ENCODE data around the gene FAH. TPM values are rescaled to one million over a fixed set of nuclear protein-coding genes. Genes with fewer than 3 reads are reported as not detected.
A peak's percentile ranks its signal among the peaks of the same experiment; 100 is the strongest.

Gene FAH
- total RNA-seq, 1 donor from 2014 or later, result 25.6 TPM

DNA sequence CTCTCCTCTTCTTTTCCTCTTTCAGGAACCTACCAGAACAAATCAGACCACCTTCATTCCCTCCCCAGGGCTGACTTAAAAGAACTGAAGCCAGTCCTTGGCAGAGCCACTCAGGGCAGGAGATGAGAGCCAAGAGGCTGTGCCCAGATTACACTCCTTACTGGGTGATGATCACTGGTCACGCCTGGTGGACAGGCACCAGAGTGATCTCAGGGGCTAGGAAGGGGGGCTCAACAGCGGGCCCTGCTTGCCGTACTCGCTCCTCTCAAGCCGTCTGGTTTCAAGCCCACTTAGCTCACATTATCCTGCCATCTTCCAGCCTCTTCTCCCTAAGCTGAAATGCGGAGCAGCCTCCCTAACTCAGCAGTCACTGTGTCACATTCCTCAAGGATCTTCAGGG is 1.7 kb upstream of the FAH start:
- H3K27ac ChIP-seq, result no peak overlapping the region
- intact Hi-C loops (cut with DNase I), result no loop called here
- H3K9me3 ChIP-seq, result no peaks in the 10 kb centered on the region
- H3K4me3 ChIP-seq, result no peak overlapping the region
- no peak for ATAC-seq
- no peaks in the 10 kb centered on the region for H3K36me3 ChIP-seq
- TF ChIP-seq, protein P1, sequence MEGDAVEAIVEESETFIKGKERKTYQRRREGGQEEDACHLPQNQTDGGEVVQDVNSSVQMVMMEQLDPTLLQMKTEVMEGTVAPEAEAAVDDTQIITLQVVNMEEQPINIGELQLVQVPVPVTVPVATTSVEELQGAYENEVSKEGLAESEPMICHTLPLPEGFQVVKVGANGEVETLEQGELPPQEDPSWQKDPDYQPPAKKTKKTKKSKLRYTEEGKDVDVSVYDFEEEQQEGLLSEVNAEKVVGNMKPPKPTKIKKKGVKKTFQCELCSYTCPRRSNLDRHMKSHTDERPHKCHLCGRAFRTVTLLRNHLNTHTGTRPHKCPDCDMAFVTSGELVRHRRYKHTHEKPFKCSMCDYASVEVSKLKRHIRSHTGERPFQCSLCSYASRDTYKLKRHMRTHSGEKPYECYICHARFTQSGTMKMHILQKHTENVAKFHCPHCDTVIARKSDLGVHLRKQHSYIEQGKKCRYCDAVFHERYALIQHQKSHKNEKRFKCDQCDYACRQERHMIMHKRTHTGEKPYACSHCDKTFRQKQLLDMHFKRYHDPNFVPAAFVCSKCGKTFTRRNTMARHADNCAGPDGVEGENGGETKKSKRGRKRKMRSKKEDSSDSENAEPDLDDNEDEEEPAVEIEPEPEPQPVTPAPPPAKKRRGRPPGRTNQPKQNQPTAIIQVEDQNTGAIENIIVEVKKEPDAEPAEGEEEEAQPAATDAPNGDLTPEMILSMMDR (IDR thresholded peaks at IDR 0.05), result no peak
- no peaks in the 10 kb centered on the region for H3K27me3 ChIP-seq (ENCODE audit: low read depth)
- H3K4me1 ChIP-seq, result peaks cover 32% of the 10 kb centered on the region
- no peak for DNase-seq

DNA sequence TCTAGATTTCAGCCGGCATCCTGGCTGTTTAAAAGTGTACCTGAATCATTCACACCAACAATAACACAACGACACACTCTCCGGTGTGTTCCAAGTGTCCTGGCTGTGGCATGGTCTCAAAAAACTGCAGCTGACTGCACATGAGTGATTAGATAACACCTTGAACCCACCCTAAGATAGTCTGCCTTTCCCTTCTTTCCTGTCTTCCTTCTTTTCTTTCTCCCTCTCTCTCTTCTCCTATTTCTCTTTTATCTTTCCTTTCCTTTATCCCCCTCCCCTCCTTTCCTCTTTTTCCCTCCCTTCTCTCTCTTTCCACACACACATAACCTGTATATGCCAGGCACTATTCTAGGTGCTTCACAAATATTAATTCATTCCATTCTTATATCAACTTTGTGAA is 1.2 kb upstream of the FAH start:
- H3K9me3 ChIP-seq, result no peaks in the 10 kb centered on the region
- TF ChIP-seq, protein P1 (IDR thresholded peaks at IDR 0.05), result no peak
- no peaks in the 10 kb centered on the region for H3K27me3 ChIP-seq (ENCODE audit: low read depth)
- no peak overlapping the region for H3K4me3 ChIP-seq
- no peaks in the 10 kb centered on the region for H3K36me3 ChIP-seq
- peaks cover 36% of the 10 kb centered on the region for H3K4me1 ChIP-seq
- intact Hi-C loops (cut with DNase I), result no loop called here
- no peak for DNase-seq
- no peak for ATAC-seq
- no peak overlapping the region for H3K27ac ChIP-seq

DNA sequence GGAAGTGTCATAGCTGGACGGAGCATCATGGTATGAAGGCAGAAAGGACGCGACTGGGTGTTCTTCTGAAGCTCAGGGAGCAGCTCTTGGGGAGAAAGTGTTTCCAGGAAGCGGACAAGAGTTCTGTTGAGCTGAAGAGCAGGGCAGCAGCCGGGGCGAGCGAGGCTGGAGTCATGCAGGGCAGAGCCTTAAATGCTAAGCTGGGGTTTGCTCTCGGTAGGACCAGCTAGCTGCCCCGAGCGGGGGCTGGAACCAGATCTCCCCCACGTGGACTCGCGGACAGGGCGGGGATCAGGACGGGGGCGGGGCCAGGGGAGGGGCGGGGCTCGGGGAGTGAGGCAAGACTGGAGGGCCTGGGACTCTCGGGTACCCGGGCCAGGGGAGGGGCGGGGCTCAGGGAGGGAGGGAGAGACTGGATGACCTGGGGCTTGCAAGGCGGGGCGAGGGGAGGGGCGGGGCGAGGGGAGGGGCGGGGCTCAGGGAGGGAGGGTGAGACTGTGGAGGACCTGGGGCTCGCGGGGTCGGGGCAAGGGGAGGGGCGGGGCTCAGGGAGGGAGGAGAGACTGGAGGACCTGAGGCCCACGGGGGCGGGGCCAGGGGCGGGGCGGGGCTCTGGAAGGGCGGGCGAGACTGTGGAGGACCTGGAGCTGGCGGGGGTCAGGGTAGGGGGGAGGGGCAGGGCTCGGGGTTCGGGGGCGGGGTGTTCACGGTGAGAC is 461 bp upstream of the FAH start:
- H3K36me3 ChIP-seq, result no peaks in the 10 kb centered on the region
- intact Hi-C loops (cut with DNase I), result no loop called here
- no peaks in the 10 kb centered on the region for H3K9me3 ChIP-seq
- TF ChIP-seq, protein P1 (IDR thresholded peaks at IDR 0.05), result no peak
- ATAC-seq (peak; percentile 92 to 94), DNase-seq (peak; percentile 98)
- peak overlapping the region; percentile 74 for H3K4me3 ChIP-seq
- H3K27me3 ChIP-seq (ENCODE audit: low read depth), result no peaks in the 10 kb centered on the region
- H3K4me1 ChIP-seq, result peaks cover 41% of the 10 kb centered on the region
- H3K27ac ChIP-seq, result peak overlapping the region; percentile 77

DNA sequence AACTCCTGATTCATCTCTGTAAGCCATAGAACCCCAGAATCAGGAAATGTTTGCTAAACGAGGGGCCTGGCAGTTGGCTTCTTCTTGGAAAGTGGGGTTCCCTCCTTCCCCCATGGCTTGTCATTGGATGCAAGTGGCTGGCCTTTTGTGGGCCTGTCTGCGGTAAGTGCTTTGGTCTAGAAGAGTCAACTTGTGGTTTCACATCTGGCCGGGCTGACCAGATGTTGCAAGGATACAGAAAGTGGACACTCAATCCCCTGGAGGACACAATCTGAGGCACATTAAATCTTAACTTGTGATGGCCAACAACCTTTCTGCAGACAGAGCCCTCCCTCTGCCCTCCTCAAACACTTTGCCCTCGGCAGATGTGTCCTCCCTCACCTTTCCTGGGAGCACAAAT is 1.1 kb downstream of the FAH start:
- ATAC-seq, result no peak
- peaks cover 41% of the 10 kb centered on the region for H3K4me1 ChIP-seq
- H3K4me3 ChIP-seq, result peak overlapping the region; percentile 74
- H3K9me3 ChIP-seq, result no peaks in the 10 kb centered on the region
- H3K36me3 ChIP-seq, result no peaks in the 10 kb centered on the region
- H3K27me3 ChIP-seq (ENCODE audit: low read depth), result no peaks in the 10 kb centered on the region
- H3K27ac ChIP-seq, result peak overlapping the region; percentile 77
- TF ChIP-seq, protein P1 (IDR thresholded peaks at IDR 0.05), result no peak
- no peak for DNase-seq
- intact Hi-C loops (cut with DNase I), result no loop called here

DNA sequence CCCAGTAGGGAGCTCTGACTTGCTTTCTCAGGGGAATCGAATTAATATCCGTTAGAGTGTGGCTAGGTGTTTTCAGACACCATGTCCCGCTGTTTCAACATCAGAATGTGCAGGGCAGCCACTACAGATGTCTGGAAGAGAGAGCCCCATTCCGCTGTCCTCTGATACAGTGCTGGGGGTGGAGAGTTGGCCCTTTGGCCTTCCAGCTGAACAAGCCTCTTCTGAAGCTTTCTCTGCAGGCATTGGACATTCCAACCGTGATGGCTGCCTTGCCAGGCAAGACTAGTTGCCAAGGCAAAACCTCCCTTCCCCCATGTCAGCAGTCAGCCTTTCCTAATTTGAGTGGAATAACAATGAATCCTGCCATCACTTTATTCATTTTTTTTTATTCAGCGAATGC is 1.5 kb downstream of the FAH start:
- TF ChIP-seq, protein P1 (IDR thresholded peaks at IDR 0.05), result no peak
- ATAC-seq, result no peak
- no peaks in the 10 kb centered on the region for H3K27me3 ChIP-seq (ENCODE audit: low read depth)
- intact Hi-C loops (cut with DNase I), result no loop called here
- no peak for DNase-seq
- no peaks in the 10 kb centered on the region for H3K9me3 ChIP-seq
- peaks cover 3% of the 10 kb centered on the region for H3K36me3 ChIP-seq
- H3K4me3 ChIP-seq, result no peak overlapping the region
- no peak overlapping the region for H3K27ac ChIP-seq
- H3K4me1 ChIP-seq, result peaks cover 41% of the 10 kb centered on the region

Measured in lower lobe of right lung (tissue), 2 donors.